GM12878 (cell line): Measurements from ENCODE around the gene AKAP1.

Source experiments
- ATF7 ChIP-seq: fragments of 450-650 bp; IDR thresholded peaks from 2 replicates; pipeline ENCODE4 v1.6.1; 2016; ENCODE audit warnings: low read depth, mild to moderate bottlenecking
- BHLHE40 ChIP-seq, 2 experiments: fragments of 450-650 bp in 1 of 2; IDR thresholded peaks; 2 replicates each; pipeline ENCODE4 v1.6.1; 2011 to 2017; ENCODE audit warnings: low read depth in 2 of 2, borderline replicate concordance in 1 of 2, improper control_type of control experiment in 1 of 2, low read length in 1 of 2, mild to moderate bottlenecking in 1 of 2
- CREB1 ChIP-seq: IDR thresholded peaks from 2 replicates; pipeline ENCODE4 v1.6.1; 2012; ENCODE audit warnings: low read depth, mild to moderate bottlenecking, inconsistent platforms
- CREM ChIP-seq: IDR thresholded peaks from 2 replicates; pipeline ENCODE4 v1.6.1; 2014; ENCODE audit warnings: antibody characterized with exemption, low read depth
- CTCF ChIP-seq, 3 experiments: IDR thresholded peaks in 2 of 3; conservative IDR thresholded peaks in 1 of 3; 2 replicates each; pipeline ENCODE4 v1.5.1; 2011; ENCODE audit warnings: low read depth in 3 of 3, low read length in 3 of 3, mild to moderate bottlenecking in 3 of 3, control low read depth in 2 of 3, moderate library complexity in 2 of 3, inconsistent platforms in 1 of 3, mixed read lengths in 1 of 3; ENCODE audit not compliant: control insufficient read depth in 2 of 3, insufficient read depth in 1 of 3; ENCODE audit errors: extremely low read depth in 1 of 3
- RAD21 ChIP-seq: IDR thresholded peaks from 2 replicates; pipeline ENCODE4 v1.6.1; 2011; ENCODE audit warnings: mild to moderate bottlenecking, low read depth, low read length, moderate library complexity; ENCODE audit not compliant: insufficient read depth
- SMAD1 ChIP-seq: fragments of 450-650 bp; IDR thresholded peaks from 2 replicates; pipeline ENCODE4 v1.6.1; 2018; ENCODE audit warnings: mild to moderate bottlenecking, low read depth; ENCODE audit not compliant: partially characterized antibody
- SPI1 ChIP-seq: IDR thresholded peaks from 2 replicates; pipeline ENCODE4 v1.6.1; 2011; ENCODE audit warnings: low read depth, mild to moderate bottlenecking, low read length, moderate library complexity, borderline replicate concordance; ENCODE audit not compliant: insufficient read depth
- SRF ChIP-seq, 2 experiments: IDR thresholded peaks; 2 replicates each; pipeline ENCODE4 v1.6.1; 2011; ENCODE audit warnings: low read depth in 2 of 2, low read length in 2 of 2, mild to moderate bottlenecking in 1 of 2, moderate library complexity in 1 of 2
- TCF12 ChIP-seq: IDR thresholded peaks from 2 replicates; pipeline ENCODE4 v1.6.1; 2011; ENCODE audit warnings: low read depth, mild to moderate bottlenecking, low read length
- YY1 ChIP-seq: IDR thresholded peaks from 2 replicates; pipeline ENCODE4 v1.6.1; 2011; ENCODE audit warnings: low read depth, mild to moderate bottlenecking, low read length
- ZNF274 ChIP-seq: IDR thresholded peaks from one replicate; pipeline ENCODE4 v1.8.0; 2011; ENCODE audit not compliant: insufficient read length, insufficient read depth
- TF ChIP-seq, protein P1 (sequence below): IDR thresholded peaks from 2 replicates; pipeline ENCODE4 v1.6.1; 2011; ENCODE audit warnings: low read depth, low read length, improper control_type of control experiment, borderline replicate concordance

DNA sequence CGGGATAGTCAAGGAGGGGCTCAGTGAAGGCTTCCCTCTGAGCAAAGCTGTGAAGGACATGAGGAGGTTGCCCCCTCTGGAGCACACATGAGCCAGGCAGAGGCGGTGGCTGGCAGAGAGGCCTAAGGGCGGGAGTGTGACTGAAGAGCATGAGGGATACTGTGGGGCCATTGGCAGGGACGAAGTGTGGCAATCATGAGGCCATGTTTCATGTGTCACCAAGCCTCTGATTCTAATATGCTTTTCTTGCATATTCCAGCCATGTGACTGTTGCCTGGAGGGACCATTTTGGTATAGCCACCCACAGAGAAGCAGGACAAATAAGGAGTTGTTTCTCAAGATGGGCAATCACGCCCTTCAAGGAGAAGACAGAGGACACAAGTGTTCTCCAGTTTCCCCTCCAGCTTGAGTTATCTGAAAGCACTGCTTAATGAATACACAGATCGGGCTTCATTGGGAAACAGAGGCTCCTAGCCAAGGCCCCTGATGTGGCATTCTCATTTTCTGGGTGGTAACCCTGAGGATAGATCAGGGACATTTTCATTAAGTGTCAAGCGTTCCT is 68.0 kb downstream of the AKAP1 start:
- TF ChIP-seq YY1 (no peak), ZNF274 (no peak), CTCF (IDR thresholded peaks at IDR 0.05 in 2 of 3, conservative IDR thresholded peaks at IDR 0.05 in 1 of 3; ENCODE audit: control insufficient read depth in 2 of 3, extremely low read depth in 1 of 3, insufficient read depth in 1 of 3, low read depth in 3 of 3, low read length in 3 of 3) (no peak), CREM (no peak), SRF (IDR thresholded peaks at IDR 0.05; ENCODE audit: low read depth in 2 of 2, low read length in 2 of 2) (no peak), RAD21 (no peak), SPI1 (no peak), SMAD1 (no peak), TCF12 (no peak), BHLHE40 (IDR thresholded peaks at IDR 0.05; ENCODE audit: borderline replicate concordance in 1 of 2, low read depth in 2 of 2, low read length in 1 of 2) (no peak), ATF7 (no peak), CREB1 (no peak)
- TF ChIP-seq, protein P1, sequence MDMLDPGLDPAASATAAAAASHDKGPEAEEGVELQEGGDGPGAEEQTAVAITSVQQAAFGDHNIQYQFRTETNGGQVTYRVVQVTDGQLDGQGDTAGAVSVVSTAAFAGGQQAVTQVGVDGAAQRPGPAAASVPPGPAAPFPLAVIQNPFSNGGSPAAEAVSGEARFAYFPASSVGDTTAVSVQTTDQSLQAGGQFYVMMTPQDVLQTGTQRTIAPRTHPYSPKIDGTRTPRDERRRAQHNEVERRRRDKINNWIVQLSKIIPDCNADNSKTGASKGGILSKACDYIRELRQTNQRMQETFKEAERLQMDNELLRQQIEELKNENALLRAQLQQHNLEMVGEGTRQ: no peak
